Thoracic aorta (tissue), 2 donors: ENCODE results near the gene TP53TG5. TPM values are rescaled to one million over a fixed set of nuclear protein-coding genes. Genes with fewer than 3 reads are reported as not detected.

Experiments used
- ATAC-seq: fragments of 150-250 bp; one replicate; pipeline ENCODE4 v1.8.0; 2017; ENCODE audit warnings: low read depth; ENCODE audit not compliant: insufficient number of reproducible peaks, low FRiP score
- DNase-seq: peaks from one replicate; pipeline ENCODE4 v3.0.0-alpha.2; 2020; ENCODE audit warnings: low spot score
- H3K27ac ChIP-seq, 2 donors: fragments of 200-600 bp; sonication (generic); 1 replicate in 1 of 2; 2 replicates in 1 of 2; pipeline ENCODE4 v1.5.1; 2016; ENCODE audit warnings: mild to moderate bottlenecking in 2 of 2, moderate library complexity in 2 of 2
- H3K27me3 ChIP-seq: fragments of 200-600 bp; sonication (generic); replicated peaks from 2 replicates; pipeline ENCODE4 v1.6.0; 2016; ENCODE audit warnings: mild to moderate bottlenecking; ENCODE audit not compliant: insufficient read depth
- H3K36me3 ChIP-seq: fragments of 200-600 bp; sonication (generic); one replicate; pipeline ENCODE4 v1.5.1; 2016
- H3K4me1 ChIP-seq, 2 donors: fragments of 200-600 bp; sonication (generic); 1 replicate in 1 of 2; 2 replicates in 1 of 2; pipeline versions ENCODE4 v1.5.1 to v1.6.0; 2016; ENCODE audit warnings: low read depth in 2 of 2, mild to moderate bottlenecking in 1 of 2; ENCODE audit not compliant: control insufficient read depth in 1 of 2
- H3K4me3 ChIP-seq: fragments of 200-600 bp; sonication (generic); 2 replicates; pipeline ENCODE4 v1.5.1; 2016; ENCODE audit warnings: mild to moderate bottlenecking
- H3K9me3 ChIP-seq: fragments of 200-600 bp; sonication (generic); 2 replicates; pipeline ENCODE4 v1.5.1; 2016
- total RNA-seq, 2 donors: library from RNA; depleted of rRNA; stranded (reverse); fragments of >200 nt; gene quantifications; one replicate each; pipeline versions ENCODE4 v1.1.0 to v1.2.3, GENCODE V29; 2016
- TF ChIP-seq, protein P1 (sequence below): fragments of 200-600 bp; sonication (generic); IDR thresholded peaks from one replicate; pipeline ENCODE4 v1.5.1; 2019; ENCODE audit warnings: antibody characterized with exemption

The TP53TG5 gene
- total RNA-seq, 2 donors from 2014 or later: not detected

DNA sequence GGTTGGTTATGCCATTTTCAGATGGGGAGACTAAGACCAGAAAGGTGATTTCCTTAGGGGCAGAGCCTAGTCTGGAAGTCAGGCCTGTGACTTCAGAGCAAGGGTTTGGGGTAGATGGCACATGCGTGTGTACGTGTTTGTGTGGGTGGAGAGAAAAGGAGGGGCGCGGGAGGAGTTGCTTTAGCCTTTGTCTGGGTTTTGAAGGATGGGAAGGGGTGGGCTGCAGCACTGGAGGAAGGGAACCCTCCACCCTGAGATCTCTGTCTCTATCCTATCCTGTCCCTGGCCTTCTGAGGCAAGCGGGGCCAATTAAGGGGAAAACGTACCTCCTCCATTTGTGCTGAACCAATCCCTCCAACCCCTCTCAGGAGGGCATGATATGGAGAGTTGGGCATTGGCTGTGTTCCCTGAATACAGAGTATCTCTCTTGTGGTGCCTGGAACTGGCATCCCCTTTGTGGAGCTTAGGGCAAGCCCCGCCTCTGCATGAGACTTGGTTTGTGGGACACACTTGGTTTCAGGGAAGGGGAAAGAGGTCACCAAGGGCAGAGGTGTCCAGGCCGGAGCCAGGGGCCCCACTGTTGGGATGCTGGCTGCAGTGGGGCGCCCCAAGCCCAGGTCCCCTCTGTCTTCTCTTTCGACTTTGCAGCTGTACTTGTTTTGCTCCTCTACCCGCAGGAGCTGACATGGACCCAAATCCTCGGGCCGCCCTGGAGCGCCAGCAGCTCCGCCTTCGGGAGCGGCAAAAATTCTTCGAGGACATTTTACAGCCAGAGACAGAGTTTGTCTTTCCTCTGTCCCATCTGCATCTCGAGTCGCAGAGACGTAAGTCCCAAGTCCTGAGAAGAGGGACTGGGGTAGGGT lies 29.9 kb upstream of the TP53TG5 start, which contains the start of gene DBNDD2:
Gene DBNDD2, plus strand, starts transcription at position 507 of the 863 bp plus-strand sequence. Its CDS starts 179 bp downstream, at position 686.
- no peak for DNase-seq
- peaks cover 9 to 31% of the 10 kb centered on the region in 2 donors for H3K4me1 ChIP-seq
- peaks cover 25% of the 10 kb centered on the region for H3K36me3 ChIP-seq
- ATAC-seq: no peak
- H3K9me3 ChIP-seq: no peaks in the 10 kb centered on the region
- peak within 1 kb of the TSS; percentile 92 for H3K4me3 ChIP-seq
- TF ChIP-seq, protein P1, sequence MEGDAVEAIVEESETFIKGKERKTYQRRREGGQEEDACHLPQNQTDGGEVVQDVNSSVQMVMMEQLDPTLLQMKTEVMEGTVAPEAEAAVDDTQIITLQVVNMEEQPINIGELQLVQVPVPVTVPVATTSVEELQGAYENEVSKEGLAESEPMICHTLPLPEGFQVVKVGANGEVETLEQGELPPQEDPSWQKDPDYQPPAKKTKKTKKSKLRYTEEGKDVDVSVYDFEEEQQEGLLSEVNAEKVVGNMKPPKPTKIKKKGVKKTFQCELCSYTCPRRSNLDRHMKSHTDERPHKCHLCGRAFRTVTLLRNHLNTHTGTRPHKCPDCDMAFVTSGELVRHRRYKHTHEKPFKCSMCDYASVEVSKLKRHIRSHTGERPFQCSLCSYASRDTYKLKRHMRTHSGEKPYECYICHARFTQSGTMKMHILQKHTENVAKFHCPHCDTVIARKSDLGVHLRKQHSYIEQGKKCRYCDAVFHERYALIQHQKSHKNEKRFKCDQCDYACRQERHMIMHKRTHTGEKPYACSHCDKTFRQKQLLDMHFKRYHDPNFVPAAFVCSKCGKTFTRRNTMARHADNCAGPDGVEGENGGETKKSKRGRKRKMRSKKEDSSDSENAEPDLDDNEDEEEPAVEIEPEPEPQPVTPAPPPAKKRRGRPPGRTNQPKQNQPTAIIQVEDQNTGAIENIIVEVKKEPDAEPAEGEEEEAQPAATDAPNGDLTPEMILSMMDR: no peak
- no peaks in the 10 kb centered on the region for H3K27me3 ChIP-seq
- peak within 1 kb of the TSS; percentile 99 to 100 for H3K27ac ChIP-seq

DNA sequence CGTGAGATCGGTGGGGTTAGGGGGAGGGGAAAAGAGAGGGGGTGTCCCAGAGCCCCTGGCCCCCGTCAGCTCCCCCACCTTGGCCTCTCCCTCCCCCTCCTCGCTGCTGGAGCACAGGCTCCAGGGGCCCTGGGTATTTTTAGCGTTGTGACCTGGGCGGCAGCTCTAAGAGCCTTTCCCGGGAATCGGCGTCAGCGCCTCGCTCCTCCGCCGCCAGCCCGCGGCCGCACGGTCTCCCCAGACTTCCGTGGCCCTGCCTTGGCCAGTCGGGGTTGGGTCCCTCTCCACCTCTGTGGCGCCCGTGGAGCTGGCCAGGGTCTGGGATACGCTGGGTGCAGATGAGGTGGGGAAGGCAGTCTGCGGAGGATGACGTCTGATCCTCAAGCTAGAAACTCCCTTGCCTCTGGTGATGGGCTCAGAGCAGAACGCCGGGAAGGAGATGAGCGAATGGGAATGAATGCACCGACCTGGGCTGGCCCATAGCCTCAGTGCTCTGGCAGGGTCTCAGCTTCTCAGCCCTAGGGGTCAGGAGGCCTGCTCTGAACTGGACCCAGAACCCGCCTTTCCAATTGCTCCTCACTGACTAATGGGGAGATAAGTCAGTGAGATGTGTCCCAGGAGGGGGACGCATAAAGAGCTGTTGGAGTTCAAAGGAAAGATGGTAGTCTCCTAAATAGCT lies 29.1 kb upstream of the TP53TG5 start:
- no peaks in the 10 kb centered on the region for H3K9me3 ChIP-seq
- H3K27me3 ChIP-seq: no peaks in the 10 kb centered on the region
- peak overlapping the region; percentile 92 for H3K4me3 ChIP-seq
- peaks cover 9 to 31% of the 10 kb centered on the region in 2 donors for H3K4me1 ChIP-seq
- DNase-seq: no peak
- peaks cover 25% of the 10 kb centered on the region for H3K36me3 ChIP-seq
- peak overlapping the region; percentile 99 to 100 for H3K27ac ChIP-seq
- TF ChIP-seq, protein P1: no peak
- peak; percentile 15 for ATAC-seq

DNA sequence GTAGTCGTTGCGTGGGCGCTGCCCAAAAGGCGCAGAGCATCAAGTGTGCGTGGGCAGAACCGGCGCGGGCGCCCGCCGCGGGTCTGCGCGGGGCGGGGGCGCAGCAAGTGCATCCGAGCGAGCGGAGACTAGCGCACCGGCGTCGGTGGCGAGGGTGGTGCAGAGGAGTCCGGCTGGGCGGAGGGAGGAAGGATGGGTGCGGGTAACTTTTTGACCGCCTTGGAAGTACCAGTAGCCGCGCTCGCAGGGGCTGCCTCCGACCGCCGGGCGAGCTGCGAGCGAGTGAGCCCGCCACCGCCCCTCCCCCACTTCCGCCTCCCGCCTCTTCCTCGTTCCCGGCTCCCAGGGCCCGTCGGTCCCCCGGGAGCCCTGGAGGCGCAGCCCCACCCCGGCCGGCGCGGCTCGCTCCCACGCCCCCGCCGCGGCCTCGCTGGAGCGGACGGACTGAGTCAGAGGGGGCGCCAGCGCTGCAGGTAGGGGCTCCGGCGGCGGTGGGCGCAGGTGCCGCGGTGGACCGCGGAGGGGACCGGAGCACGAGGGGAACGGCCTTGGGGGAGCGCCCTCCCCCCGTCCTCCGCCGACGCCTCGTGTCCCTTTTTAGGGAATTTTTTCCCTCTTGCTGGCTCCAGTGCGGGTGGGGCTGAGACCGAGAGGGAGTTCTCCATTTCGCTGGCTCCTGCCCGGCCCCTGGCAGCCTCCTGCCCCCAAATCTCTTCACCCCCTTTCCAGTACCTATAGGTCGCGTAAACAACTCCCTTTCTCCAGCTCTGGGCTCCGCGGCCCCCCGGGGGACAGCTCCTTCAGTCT lies 28.3 kb upstream of the TP53TG5 start:
- Histone ChIP-seq H3K27me3 (no peaks in the 10 kb centered on the region), H3K4me1 (peaks cover 9 to 31% of the 10 kb centered on the region in 2 donors), H3K27ac (peak overlapping the region; percentile 99 to 100), H3K4me3 (peak overlapping the region; percentile 92), H3K36me3 (peaks cover 20% of the 10 kb centered on the region), H3K9me3 (no peaks in the 10 kb centered on the region)
- ATAC-seq (peak; percentile 61), DNase-seq (no peak)
- TF ChIP-seq, protein P1: no peak

DNA sequence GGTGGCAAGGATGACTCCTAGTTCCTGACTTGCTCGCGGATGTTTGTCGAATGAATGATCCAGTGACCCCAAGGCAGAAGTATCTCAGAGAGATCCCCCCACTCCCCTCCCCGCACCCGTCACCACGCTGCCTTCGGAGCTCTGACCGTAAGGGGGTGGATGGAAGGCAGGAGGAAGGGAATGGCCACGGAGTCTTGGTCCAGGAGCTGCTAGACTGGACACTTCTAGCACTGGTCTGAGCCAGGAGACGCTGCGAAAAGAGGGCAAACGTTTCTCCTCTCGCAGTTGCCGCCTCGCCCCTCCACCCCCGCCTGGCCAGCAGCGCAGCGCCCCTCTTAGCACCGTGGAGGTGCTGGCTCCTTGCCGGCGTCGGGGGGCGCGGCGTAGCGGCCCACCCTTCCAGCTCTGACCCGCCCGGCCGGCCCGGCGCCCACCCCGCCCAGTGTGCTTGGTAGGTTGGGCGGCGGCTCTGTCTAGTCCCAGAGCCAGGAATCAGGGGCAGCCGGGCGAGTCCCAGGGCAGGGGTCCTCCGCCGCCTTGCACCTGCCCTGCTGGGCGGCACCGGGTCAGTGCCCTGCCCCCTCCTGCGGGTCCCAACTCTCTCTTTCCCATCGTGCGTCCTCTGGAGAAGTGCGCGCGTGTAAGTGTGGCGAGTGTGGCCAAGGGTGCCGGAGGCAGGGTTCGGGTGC lies 27.6 kb upstream of the TP53TG5 start:
- peak overlapping the region; percentile 92 for H3K4me3 ChIP-seq
- H3K27me3 ChIP-seq: no peaks in the 10 kb centered on the region
- TF ChIP-seq, protein P1: no peak
- H3K27ac ChIP-seq: peak overlapping the region; percentile 99 to 100
- H3K4me1 ChIP-seq: peaks cover 9 to 29% of the 10 kb centered on the region in 2 donors
- peak; percentile 31 for ATAC-seq
- no peak for DNase-seq
- H3K9me3 ChIP-seq: peaks cover 2% of the 10 kb centered on the region
- peaks cover 14% of the 10 kb centered on the region for H3K36me3 ChIP-seq
